Activated naive CD4-positive, alpha-beta T cell treated with anti-CD3 and anti-CD28 coated beads for 36 hours (primary cell): ENCODE measurements around the gene XRCC1. TPM values are rescaled to one million over a fixed set of nuclear protein-coding genes. Genes with fewer than 3 reads are reported as not detected.

ENCODE experiments used
- CTCF ChIA-PET: fragments of 350-600 bp; sonication (Branson Sonifier 250); formaldehyde crosslinking; loops from one replicate; lab custom pipeline; 2021; ENCODE audit warnings: antibody characterized with exemption; lab: Charles Lee
- DNase-seq: peaks from one replicate; pipeline ENCODE4 v3.0.0-alpha.2; 2020
- H3K27ac Mint-ChIP-seq: one replicate; pipeline ENCODE4 v1.8.0; 2021; ENCODE audit warnings: mild to moderate bottlenecking, mixed read lengths
- H3K27me3 Mint-ChIP-seq: one replicate; pipeline ENCODE4 v1.8.0; 2021; ENCODE audit warnings: low read depth, mixed read lengths
- H3K36me3 Mint-ChIP-seq: one replicate; pipeline ENCODE4 v1.8.0; 2021; ENCODE audit warnings: low read depth, mixed read lengths
- H3K4me1 Mint-ChIP-seq: one replicate; pipeline ENCODE4 v1.8.0; 2021; ENCODE audit warnings: low read depth, mixed read lengths
- H3K4me3 Mint-ChIP-seq: one replicate; pipeline ENCODE4 v1.8.0; 2021; ENCODE audit warnings: mild to moderate bottlenecking, moderate library complexity, mixed read lengths
- H3K9me3 Mint-ChIP-seq: one replicate; pipeline ENCODE4 v1.8.0; 2021; ENCODE audit warnings: mixed read lengths
- intact Hi-C: fragments of 100-400 bp; cut with micrococcal nuclease; formaldehyde crosslinking; loops from one replicate; pipeline ENCODE4 v1.15.1; 2023
- total RNA-seq, 2 experiments: library from RNA; stranded (reverse); gene quantifications; one replicate each; pipeline ENCODE4 v1.2.3, GENCODE V29; 2021

XRCC1 gene
- total RNA-seq, 2 experiments from 2014 or later: 33.7 to 34.5 TPM

GRCh38 chr19:43503501-43504425, 71.6 kb downstream of the XRCC1 start:
- CTCF ChIA-PET: interaction anchor here (1.0 to 2.9 kb wide), 4 partner anchors 15 to 71 kb away, joined by 3 to 32 read pairs (median 11); no protein-coding TSS in a partner anchor
- Mint-ChIP-seq H3K4me1 (peaks cover 29% of the 10 kb centered on the region), H3K27ac (peak overlapping the region; percentile 92), H3K36me3 (peaks cover 8% of the 10 kb centered on the region), H3K9me3 (no peaks in the 10 kb centered on the region), H3K4me3 (peak overlapping the region; percentile 97), H3K27me3 (no peaks in the 10 kb centered on the region)
- peak; percentile 99 for DNase-seq
- intact Hi-C loops: loop anchor here (1.0 to 2.0 kb wide), 9 partner anchors 16 to 165 kb away; partner anchors contain the start of genes ETHE1, IRGQ, ZNF575 and ZNF576

- H3K4me1 Mint-ChIP-seq: peaks cover 29% of the 10 kb centered on the region
- H3K9me3 Mint-ChIP-seq: no peaks in the 10 kb centered on the region
- no peaks in the 10 kb centered on the region for H3K27me3 Mint-ChIP-seq
- CTCF ChIA-PET: interaction anchor here (0.6 to 2.9 kb wide), 5 partner anchors 55 to 1121 kb away, joined by 3 to 32 read pairs (median 3); partner anchors contain the start of genes IRGQ, XRCC1 and ZNF576
- no peak overlapping the region for H3K27ac Mint-ChIP-seq
- no peak overlapping the region for H3K4me3 Mint-ChIP-seq
- peaks cover 8% of the 10 kb centered on the region for H3K36me3 Mint-ChIP-seq
- intact Hi-C loops: no loop called here
- no peak for DNase-seq
Observed at GRCh38 chr19:43502419-43502976, 72.8 kb downstream of the XRCC1 start.

GRCh38 chr19:43501661-43502418, 73.5 kb downstream of the XRCC1 start:
- no peak overlapping the region for H3K27ac Mint-ChIP-seq
- H3K4me3 Mint-ChIP-seq: no peak overlapping the region
- peaks cover 9% of the 10 kb centered on the region for H3K36me3 Mint-ChIP-seq
- intact Hi-C loops: no loop called here
- H3K9me3 Mint-ChIP-seq: no peaks in the 10 kb centered on the region
- no peak for DNase-seq
- H3K27me3 Mint-ChIP-seq: no peaks in the 10 kb centered on the region
- H3K4me1 Mint-ChIP-seq: peaks cover 29% of the 10 kb centered on the region
- CTCF ChIA-PET: interaction anchor here (0.6 to 1.2 kb wide), 6 partner anchors 23 to 1120 kb away, joined by 3 to 5 read pairs (median 3); partner anchors contain the start of genes IRGQ, XRCC1 and ZNF576

DNA sequence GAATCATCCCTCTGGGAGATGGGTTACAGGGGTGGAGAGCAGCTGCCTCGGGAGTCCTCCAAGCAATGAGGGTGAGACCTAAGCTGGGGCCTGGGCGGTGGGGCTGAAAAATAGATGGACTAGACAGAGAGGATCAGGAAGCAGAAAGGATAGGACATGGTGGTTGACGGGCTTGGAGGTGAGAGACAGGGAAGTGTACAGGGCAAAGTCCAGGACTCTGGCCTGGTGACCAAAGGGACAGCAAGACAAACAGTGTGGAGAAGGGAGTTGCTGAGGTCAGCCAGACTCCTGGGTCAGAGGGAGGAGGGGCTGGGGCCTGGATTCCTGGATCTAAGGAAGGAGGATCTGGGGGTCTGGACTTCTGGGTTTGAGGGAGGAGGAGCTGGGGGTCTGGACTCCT, 76.3 kb downstream of the XRCC1 start:
- Mint-ChIP-seq H3K36me3 (peaks cover 11% of the 10 kb centered on the region), H3K9me3 (no peaks in the 10 kb centered on the region), H3K27ac (no peak overlapping the region), H3K4me1 (peaks cover 19% of the 10 kb centered on the region), H3K27me3 (no peaks in the 10 kb centered on the region), H3K4me3 (no peak overlapping the region)
- CTCF ChIA-PET: interaction anchor here (0.6 to 0.7 kb wide), 2 partner anchors 19 to 20 kb away, joined by 3 read pairs; no protein-coding TSS in a partner anchor
- intact Hi-C loops: no loop called here
- no peak for DNase-seq

GRCh38 chr19:43498233-43498842, 77.0 kb downstream of the XRCC1 start:
- DNase-seq: no peak
- H3K27ac Mint-ChIP-seq: peak overlapping the region; percentile 14
- H3K4me3 Mint-ChIP-seq: no peak overlapping the region
- H3K36me3 Mint-ChIP-seq: peaks cover 11% of the 10 kb centered on the region
- intact Hi-C loops: no loop called here
- CTCF ChIA-PET: interaction anchor here (0.7 kb wide), 2 partner anchors 18 to 55 kb away, joined by 3 read pairs; no protein-coding TSS in a partner anchor
- H3K9me3 Mint-ChIP-seq: no peaks in the 10 kb centered on the region
- H3K27me3 Mint-ChIP-seq: no peaks in the 10 kb centered on the region
- peaks cover 16% of the 10 kb centered on the region for H3K4me1 Mint-ChIP-seq

- Mint-ChIP-seq H3K4me1 (peaks cover 5% of the 10 kb centered on the region), H3K27ac (no peak overlapping the region), H3K4me3 (no peak overlapping the region), H3K27me3 (no peaks in the 10 kb centered on the region), H3K9me3 (no peaks in the 10 kb centered on the region), H3K36me3 (peaks cover 9% of the 10 kb centered on the region)
- intact Hi-C loops: no loop called here
- CTCF ChIA-PET: interaction anchor here (1.7 to 2.4 kb wide), 2 partner anchors 23 to 50 kb away, joined by 5 to 6 read pairs; no protein-coding TSS in a partner anchor
- DNase-seq: no peak
Observed at GRCh38 chr19:43496960-43497359, 78.4 kb downstream of the XRCC1 start.

DNA sequence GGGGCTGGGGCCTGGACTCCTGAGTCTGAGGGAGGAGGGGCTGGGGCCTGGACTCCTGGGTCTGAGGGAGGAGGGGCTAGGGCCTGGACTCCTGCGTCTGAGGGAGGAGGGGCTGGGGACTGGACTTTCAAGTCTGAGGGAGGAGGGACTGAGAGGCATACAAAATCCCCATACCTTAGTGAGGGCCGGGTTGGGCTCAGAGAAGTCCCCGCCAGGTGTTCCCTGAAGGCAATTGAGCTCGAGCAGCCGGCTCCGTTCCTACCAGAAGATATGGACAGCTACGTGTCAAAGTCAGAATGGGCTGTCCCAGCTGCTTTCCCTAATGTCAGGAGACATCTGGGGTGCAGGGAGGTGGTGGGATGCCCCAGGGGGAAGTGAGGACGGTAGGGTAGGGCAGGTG, 80.2 kb downstream of the XRCC1 start:
- no peak overlapping the region for H3K4me3 Mint-ChIP-seq
- H3K9me3 Mint-ChIP-seq: no peaks in the 10 kb centered on the region
- CTCF ChIA-PET: interaction anchor here (0.5 to 2.4 kb wide), 5 partner anchors 23 to 100 kb away, joined by 3 to 6 read pairs (median 5); no protein-coding TSS in a partner anchor
- H3K4me1 Mint-ChIP-seq: peaks cover under 1% of the 10 kb centered on the region
- no peaks in the 10 kb centered on the region for H3K27me3 Mint-ChIP-seq
- H3K27ac Mint-ChIP-seq: no peak overlapping the region
- DNase-seq: no peak
- peaks cover 9% of the 10 kb centered on the region for H3K36me3 Mint-ChIP-seq
- intact Hi-C loops: no loop called here

Other genes starting within 250 kb of the XRCC1 start
- gene CD177, start 221.8 kb downstream of the XRCC1 start, total RNA-seq: not detected
- gene TEX101, start 160.6 kb downstream of the XRCC1 start, total RNA-seq: not detected
- gene LYPD3, start 109.9 kb downstream of the XRCC1 start, total RNA-seq: 1 to 10 TPM; 1.5 to 1.6 TPM
- 10 to 100 TPM; 12.9 to 14.9 TPM for gene PHLDB3, start 70.8 kb downstream of the XRCC1 start, total RNA-seq
- gene ETHE1, start 48.3 kb downstream of the XRCC1 start, total RNA-seq: 10 to 100 TPM; 62.1 to 64.4 TPM
- gene ZNF575, start 42.3 kb downstream of the XRCC1 start, total RNA-seq: 1 to 10 TPM; 3.1 to 5.2 TPM
- 1 to 10 TPM; 3.2 to 3.8 TPM for gene PINLYP, start 274 bp upstream of the XRCC1 start, total RNA-seq
- gene IRGQ, start 20.6 kb upstream of the XRCC1 start, total RNA-seq: 10 to 100 TPM; 17.2 to 18.7 TPM
- 10 to 100 TPM; 11.6 to 11.7 TPM for gene ZNF576, start 21.1 kb upstream of the XRCC1 start, total RNA-seq
- gene SRRM5, start 36.6 kb upstream of the XRCC1 start, total RNA-seq: under 1 TPM; 0.21 to 0.27 TPM
- 10 to 100 TPM; 11.4 to 11.8 TPM for gene ZNF428, start 44.1 kb upstream of the XRCC1 start, total RNA-seq
- under 1 TPM; 0.64 to 0.67 TPM for gene CADM4, start 64.3 kb upstream of the XRCC1 start, total RNA-seq
- 1 to 10 TPM; 7.1 to 7.4 TPM for gene PLAUR, start 94.6 kb upstream of the XRCC1 start, total RNA-seq
- gene IRGC, start 140.5 kb upstream of the XRCC1 start, total RNA-seq: not detected
- gene SMG9, start 179.4 kb upstream of the XRCC1 start, total RNA-seq: 100 to 1,000 TPM; 103 to 111 TPM
- 10 to 100 TPM; 68.4 to 73.7 TPM for gene KCNN4, start 205.4 kb upstream of the XRCC1 start, total RNA-seq
- gene LYPD5, start 226.9 kb upstream of the XRCC1 start, total RNA-seq: 1 to 10 TPM; 1.3 to 2.0 TPM